HG03066 (cell line): ENCODE data around the gene BTG1.
A peak's percentile ranks its signal among the peaks of the same experiment; 100 is the strongest.

Experiments
- ATAC-seq: cut with Tn5 transposase; IDR thresholded peaks from one replicate; pipeline ENCODE4 v1.9.1; 2021; ENCODE audit warnings: low read depth; ENCODE audit not compliant: unreplicated experiment

BTG1 gene, protein sequence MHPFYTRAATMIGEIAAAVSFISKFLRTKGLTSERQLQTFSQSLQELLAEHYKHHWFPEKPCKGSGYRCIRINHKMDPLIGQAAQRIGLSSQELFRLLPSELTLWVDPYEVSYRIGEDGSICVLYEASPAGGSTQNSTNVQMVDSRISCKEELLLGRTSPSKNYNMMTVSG

DNA sequence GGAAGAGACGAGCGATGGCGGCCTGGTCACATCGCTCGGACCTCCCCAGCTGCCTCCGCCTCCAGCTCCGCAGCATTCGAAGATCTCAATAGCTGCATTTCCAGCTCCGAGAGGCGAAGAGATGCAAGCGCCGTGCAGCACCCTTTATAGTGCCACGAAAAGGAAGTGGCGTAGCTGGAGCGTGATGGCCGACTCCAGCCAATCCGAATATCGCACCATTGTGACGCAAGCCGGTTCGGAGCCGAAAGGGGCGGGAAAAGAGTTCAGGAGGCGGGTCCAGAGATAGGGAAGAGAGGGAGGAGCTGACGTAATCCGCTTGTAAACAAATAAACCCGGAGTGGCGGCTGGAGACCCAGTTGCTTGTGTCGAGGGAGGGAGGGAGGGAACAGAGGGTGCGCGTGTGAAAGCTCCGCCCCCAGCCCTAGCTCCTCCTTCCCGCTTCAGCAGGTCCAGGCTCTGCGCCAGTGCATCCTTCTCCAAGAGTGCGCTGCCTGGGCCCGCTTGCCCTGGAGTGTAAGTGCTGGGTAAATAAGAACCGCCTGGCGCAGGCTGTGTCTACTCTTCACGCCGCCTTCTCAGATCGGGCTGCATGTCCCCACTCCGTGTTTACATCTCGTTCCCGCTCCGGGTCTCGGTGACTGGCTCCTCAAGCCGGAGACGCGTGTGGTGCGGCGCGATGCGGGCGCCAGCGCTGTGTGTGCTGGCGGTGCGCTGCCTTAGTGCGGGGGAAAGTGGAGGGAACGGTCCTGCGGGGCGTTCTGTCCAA, at the start of gene BTG1:
Gene BTG1 (minus strand): TSS at position 116 of the 766 bp plus-strand sequence. CDS start 311 bp downstream, outside the sequence.
- peak; percentile 59 for ATAC-seq

DNA sequence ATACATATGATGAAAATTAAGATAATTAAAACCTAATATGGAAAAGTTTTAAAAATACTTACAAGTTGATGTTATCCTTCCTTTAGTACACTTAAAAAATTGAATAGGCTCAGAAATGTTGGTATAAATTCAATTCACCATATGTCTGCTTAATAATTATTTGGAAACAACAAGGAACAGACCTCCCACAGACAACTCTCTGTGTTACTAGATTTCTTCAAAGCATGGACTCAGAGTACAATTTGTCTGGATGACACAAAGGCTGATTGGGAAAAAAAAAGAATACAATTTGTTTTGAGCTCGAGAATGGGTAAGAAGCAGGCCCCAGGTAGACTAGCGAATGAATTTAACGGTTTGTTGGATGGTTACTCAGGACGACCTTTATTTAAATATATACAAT, 48.9 kb upstream of the BTG1 start:
- ATAC-seq = no peak

DNA sequence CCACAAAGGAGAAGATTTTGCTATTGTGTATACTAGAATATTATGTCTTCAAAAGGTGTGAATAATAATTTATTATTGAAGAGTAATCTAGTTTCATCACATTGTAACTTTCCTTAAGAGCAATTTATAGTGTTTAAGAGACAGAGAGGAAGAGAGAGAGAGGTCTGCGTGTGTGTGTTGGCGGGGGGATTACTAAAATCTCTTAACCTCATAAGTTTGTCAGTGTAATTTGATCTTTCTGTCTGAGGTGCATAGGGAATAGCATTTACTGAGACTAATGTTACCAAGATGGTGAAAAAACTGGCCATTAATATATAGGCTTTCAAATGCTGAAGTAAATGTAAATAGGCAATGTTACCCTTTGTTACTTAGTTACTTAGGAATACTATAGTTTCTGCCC, 48.2 kb upstream of the BTG1 start:
- ATAC-seq = no peak

DNA sequence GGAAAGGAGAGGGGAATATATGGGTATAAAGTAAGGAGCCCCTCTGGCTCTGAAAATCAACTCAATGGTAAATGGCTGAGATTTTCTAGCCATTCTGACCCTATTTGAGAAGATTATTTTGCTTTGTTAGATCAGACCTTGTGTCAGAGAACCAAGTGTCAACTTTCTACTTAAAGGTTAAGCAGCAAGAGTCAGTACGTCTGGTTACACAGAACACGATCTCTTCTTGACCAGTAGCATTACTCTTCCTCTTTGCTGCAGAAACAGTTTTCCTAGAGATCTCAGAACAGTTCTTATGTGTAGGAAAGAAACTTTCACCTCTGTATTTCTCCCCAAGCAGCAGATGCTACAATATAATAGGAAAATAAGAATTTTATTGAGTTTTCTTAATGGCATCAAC, 47.4 kb upstream of the BTG1 start:
- no peak for ATAC-seq

DNA sequence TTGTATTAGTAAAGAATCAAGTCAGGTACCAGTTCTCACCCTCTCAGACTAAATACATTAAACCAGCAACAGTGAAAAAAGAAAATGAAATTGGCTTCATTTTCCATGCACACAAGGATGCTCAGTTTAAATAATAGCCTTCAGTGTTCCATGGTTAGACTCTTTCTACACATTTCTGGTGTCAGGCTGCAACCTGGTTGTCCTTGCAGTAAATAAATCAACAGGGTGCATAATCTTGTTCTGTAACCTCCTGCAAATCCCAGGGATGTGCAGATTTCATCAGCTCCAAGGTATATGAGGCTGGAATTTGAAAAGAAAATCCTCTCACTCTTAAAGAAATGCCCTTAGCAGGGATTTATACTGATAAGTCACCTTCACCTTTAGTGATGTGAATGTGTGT, 46.7 kb upstream of the BTG1 start:
- ATAC-seq = no peak

DNA sequence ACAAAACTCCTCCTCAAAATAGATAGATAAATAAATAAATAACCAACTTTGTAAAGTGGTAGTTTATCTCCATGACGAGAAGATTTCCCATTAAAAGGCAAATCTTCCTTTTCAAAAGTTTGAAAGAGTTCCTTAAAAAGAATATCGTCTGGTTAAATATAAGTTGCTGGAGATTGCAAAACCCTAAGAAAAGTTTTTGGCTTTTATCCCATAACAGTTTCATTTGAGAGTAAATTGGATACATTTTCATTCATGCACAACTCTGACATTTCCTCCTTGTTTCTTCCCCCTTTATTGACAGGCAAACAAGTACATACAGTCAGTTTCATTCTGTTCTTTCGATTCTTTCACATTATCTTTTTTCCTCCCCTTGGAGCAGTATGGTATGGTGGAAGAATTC, 45.4 kb upstream of the BTG1 start:
- ATAC-seq = no peak

DNA sequence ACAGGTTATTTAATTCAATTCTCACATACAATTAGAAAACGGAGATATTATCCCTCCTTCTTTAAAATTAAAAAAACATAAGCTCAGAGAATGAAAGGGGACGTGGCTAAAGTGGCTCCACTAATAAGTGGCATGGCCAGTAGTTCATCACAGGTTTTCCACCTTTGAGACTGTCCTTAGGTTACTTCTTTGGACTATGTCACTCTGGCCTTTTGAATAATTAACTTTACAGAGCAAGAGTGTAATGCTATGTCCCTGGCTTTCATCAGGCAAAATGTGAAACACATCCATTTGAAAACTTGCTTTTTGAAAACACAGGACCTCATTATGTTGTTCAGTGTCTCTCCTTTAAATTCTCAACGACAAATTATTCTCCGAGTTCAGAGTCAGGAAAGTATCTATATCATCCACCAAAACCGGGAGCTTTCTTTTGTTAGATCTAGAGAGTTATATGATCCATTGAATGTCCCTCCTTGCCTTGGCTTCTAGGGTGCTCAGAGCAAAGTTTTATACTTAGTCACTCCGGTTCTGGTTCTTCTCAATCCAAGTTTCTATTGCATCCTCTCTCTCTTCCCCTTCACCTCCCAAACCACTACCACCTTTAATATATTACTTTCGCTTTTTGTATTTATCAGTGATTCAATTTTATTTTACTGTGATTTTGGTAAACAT, 43.0 kb upstream of the BTG1 start:
- ATAC-seq = no peak

DNA sequence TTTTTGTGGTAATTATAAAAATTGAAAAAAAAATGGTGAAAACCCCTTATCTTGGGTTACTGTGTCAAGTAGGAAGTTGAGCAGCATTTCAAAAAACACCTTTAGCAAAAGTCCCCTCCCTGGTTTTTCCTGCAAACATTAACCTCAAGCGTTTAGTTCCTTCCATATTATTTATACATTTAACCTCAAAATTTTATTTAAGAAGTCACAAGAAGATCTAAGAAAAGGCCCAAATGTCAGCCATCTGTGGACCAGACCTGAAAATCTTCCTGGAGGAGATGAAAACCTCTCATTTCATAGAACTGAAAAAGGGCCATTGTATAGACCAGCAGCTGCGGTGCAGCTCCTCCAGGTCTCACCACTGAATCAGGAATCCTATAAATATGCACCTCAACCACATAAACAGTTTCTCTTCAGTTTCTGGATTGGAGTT, 40.4 kb upstream of the BTG1 start:
- ATAC-seq = no peak

DNA sequence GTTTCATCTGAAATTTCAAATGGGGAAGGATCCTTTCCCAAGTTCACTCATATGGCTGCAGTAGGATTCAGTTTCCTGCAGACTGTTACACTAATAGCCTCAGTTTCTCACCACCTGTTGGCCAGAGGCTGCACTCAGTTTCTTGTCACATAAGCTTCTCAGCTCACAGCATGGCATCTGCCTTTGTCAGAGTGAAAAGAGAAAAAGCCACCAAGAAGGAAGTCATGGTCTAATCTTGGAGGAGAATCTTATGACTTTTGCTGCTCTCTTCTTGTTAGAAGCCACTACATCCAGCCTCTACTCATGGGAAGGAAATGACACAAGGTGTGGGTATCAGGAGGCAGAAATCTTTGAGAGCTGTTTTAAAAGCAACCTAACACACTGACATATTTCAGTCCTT, 39.4 kb upstream of the BTG1 start:
- ATAC-seq = peak; percentile 67

DNA sequence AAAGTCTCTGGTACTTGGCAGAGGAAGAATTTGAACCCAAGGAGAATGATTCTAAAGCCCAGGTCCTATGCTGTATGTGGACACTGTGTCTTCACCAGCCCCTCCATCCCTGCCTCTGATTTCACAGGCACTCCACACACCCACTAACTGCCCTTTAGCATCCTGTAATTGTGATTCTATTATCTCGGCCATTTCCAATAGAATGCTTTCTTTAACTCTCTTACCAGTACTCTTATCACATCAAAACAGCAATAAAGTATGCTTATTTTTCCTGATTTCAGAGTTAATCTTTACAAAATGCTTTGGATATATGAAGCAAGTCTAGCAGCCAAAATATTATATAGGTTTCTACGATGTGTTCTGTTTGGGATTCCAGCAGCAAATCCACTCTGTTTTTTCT, 37.9 kb upstream of the BTG1 start:
- no peak for ATAC-seq

DNA sequence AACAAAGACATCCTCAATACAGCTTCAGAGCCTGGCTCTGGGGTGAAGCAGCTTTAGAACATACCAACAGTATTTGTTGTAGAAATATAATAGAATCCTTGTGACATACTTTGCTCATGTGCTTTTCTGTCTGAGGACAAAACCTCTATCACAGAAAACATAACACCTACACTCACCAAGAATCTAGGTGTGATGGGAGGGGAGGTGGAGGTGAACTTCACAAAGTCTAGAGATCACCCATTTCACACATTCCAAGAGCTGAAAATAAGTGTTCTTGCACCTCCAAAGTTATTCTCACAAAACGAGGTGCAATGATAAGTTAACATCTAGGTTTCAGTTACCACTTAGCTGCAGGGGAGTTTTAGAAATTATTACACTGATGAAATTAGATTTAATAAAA, 32.7 kb upstream of the BTG1 start:
- no peak for ATAC-seq

DNA sequence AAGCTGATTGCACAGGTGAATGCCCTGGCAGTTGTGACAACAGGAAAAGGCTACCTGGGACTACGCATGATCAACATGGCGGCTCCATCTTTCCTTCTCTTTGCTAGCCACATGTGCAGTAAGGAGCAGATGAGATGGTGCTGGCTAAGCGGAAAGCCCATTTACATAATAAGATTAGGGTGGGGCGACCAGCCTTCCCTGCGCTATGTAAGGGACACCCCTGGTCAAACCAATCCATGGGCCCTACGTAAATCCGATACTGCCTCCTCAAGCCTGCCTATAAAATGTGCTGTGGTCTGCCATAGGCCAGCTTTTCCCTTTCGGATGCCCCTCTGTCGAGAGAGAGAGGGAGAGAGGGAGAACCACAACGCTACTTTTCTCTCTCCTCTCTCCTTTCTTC, 31.0 kb upstream of the BTG1 start:
- ATAC-seq = no peak

DNA sequence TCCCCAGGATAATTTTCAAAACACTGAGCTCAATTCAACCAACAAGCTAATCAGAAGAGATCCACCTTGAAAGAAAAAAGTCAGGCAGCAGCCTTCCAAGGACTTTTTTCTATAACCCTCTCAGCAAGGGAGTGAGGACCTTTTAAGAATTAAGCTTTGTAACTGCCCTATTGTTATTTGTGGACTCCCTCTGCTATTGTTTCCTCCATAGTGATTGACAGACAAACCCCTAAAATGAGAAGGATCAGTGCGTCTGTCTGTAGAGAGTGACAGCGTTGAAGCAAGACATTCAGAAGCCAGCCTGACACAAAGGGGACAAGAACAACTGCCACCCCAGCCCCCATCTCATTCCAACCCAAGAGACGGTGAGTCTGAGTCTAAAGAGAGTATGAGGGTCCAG, 30.3 kb upstream of the BTG1 start:
- ATAC-seq = no peak

DNA sequence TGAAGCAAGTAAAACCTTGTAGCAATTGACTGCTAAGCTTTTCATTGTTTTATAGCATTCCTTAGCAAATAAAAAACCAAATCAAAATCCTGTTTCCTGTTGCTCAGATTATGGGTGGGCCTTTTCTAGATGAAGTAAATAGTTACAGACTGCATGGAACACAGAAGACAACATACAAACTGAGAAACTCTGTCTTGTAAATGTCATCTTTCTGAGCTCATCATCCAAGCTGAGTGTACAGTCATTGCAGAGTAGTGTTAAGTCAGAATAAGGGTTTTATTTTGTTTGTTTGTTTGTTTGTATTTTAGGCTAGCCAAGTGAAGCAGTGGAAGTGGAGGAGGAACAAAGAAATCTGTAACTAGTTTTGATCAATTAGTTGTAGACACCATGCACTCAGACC, 24.4 kb upstream of the BTG1 start:
- ATAC-seq = no peak

DNA sequence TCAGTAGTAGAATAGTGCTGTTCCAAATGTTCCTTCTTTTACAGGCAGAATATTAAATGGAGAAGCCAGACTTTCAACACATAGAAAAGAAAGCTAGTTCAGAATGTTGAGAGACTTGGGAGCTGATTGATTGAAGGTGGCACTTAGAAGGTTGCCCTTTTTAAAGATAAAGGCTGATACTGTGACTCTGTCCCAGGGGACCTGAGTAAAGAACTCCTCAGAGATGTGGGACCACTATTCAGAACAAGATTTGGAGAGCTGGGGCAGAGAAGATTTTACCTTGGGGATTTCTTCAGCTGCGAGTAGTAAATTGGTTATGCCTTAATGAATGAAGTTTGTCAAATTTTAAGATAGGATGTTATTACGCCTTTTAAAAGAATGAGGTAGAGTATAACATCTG, 21.4 kb upstream of the BTG1 start:
- ATAC-seq = no peak

DNA sequence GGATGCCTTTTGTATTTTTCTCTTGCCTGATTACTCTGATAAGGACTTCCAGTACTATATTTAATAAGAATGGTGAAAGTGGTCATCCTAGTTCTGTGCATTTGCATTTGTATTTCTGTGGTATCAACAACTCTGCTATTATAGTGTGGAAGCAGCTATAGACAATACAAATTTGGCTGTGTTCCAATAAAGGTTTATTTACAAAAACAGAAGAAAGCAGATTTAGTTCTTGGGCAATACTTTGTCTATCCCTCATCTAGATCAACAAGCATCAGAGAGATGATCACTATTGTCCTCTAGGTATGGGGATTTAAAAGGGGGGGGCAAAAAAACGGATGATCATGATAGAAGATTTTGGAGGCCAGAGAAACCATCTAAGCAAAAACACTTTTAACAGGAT, 19.1 kb upstream of the BTG1 start:
- ATAC-seq = no peak

DNA sequence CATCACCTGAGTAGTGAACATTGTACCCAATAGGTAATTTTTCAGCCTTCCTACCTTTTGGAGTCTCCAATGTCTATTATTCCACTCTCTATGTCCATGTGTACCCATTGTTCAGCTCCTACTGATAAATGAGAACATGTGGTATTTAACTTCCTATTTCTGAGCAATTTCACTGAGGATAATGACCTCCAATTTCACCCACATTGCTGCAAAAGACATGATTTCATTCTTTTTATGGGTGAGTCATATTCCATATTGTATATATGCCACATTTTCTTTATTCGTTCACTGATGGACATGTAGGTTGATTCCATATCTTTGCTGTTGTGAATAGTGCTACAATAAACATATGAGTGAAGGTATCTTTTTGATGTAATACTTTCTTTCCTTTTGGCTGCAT, 16.4 kb upstream of the BTG1 start:
- no peak for ATAC-seq

DNA sequence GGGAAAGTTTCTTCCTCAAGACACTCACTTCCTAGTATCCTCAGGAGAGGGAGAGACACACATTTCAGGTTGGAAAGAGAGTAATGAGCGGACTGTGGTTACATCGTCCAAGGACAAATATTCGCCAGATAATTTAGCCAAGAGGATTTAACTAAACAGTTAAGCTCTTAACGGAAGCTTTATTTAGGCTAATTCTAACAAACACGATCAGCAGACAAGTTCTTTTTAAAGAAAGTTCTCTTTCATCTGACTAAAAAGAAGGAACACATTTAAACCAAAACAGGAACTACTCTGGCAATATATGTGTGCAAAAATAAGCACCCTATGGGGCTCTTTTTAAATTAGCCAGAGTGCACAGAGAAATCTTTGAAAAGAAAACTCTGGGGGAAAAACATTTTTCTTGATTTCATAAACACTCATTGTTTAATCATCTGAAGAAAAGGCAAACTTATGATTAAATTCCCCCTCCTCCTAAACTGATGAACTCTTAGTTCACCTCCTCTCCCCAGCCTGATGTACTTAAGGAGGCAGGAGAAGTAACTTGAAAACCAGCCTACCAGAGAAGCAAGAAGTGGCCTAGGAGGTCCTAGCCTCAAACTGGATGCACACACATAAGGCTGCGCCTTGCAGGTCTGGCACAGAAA, 13.3 kb upstream of the BTG1 start:
- ATAC-seq = peak; percentile 37

DNA sequence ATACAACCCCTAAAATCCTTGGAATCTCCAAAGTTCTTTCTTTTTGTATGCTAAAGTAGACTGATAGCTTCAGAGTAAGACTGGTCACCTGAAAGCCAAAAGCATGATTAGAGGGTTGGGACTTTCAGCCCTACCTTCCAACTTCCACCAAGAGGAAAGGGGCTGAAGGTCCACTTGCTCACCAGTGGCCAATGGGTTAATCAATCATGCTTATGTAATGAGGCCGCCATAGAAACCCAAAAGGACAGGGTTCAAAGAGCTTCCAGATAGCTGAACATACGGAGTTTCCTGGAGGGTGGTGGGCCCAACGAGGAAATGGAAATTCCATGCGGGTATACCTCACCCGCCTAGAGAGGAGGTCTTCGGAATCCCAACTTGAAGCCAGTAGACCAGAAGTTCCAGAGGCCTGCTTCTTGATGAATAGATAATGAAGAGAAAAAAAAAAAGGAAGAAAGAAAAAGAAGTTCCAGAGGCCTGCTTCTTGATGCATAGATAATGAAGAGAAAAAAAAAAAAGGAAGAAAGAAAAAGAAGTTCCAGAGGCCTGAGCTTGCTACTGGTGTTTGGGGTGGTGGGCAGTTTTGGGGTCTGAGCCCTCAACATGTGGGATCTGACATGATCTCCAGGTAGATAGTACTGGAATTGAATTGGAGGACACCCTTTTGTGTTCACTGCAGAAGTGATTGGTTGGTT, 11.2 kb upstream of the BTG1 start:
- ATAC-seq = no peak

DNA sequence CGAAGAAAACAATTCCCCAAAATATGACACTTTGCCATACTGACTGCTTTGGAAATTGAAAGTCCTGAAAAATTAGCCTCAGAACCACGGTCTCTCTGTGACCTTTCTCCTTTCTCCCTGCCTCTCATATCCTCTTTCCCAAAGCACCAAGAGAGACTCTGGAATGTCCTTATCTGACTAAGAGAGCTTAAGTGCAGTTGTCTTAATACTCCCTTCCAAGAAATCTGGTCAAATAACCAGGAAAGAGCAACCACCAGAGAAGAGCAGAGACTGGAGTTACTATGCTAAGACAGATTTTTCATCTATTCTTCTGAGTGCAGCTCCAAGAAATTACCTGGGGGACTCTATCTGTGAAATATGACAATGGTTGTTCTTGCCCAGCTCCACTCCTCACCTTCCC, 10.5 kb upstream of the BTG1 start:
- no peak for ATAC-seq

DNA sequence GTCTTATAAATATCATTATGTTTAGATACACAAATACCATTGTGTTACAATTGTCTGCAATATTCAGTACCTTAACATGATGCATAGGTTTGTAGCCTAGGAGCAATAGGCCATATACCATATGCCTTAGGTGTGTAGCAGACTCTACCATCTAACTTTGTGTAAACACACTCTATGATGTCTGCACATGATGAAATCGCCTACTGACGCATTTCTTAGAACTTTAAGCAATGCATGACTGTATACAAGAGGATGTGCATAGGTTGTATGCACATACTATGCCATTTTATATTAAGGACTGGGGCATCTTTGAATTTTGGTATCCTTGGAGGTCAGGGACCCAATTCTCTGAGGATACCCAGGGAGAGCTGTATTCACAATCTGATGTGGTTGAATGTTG, 10.1 kb upstream of the BTG1 start:
- ATAC-seq = no peak
